GM15510 (cell line): ENCODE measurements around the gene CST5.

Experiments
- POLR2A ChIP-seq: IDR thresholded peaks from 3 replicates; pipeline ENCODE4 v1.6.1; 2011; ENCODE audit warnings: borderline replicate concordance; ENCODE audit not compliant: insufficient read length; ENCODE audit errors: extremely low read depth

CST5 gene

GRCh38 chr20:23879328-23879798, at the start of gene CST5:
Gene CST5, minus strand, starts transcription at chr20:23879748. Its CDS starts 72 bp downstream, at chr20:23879676.
- no peak for TF ChIP-seq POLR2A

GRCh38 chr20:23928788-23929187, 49.2 kb upstream of the CST5 start:
- TF ChIP-seq POLR2A, result no peak

GRCh38 chr20:23928353-23928752, 48.8 kb upstream of the CST5 start:
- TF ChIP-seq POLR2A, result no peak

GRCh38 chr20:23926944-23927872, 47.7 kb upstream of the CST5 start:
- TF ChIP-seq POLR2A, result no peak

- no peak for TF ChIP-seq POLR2A
Measured at GRCh38 chr20:23926526-23926880, 47.0 kb upstream of the CST5 start.

DNA sequence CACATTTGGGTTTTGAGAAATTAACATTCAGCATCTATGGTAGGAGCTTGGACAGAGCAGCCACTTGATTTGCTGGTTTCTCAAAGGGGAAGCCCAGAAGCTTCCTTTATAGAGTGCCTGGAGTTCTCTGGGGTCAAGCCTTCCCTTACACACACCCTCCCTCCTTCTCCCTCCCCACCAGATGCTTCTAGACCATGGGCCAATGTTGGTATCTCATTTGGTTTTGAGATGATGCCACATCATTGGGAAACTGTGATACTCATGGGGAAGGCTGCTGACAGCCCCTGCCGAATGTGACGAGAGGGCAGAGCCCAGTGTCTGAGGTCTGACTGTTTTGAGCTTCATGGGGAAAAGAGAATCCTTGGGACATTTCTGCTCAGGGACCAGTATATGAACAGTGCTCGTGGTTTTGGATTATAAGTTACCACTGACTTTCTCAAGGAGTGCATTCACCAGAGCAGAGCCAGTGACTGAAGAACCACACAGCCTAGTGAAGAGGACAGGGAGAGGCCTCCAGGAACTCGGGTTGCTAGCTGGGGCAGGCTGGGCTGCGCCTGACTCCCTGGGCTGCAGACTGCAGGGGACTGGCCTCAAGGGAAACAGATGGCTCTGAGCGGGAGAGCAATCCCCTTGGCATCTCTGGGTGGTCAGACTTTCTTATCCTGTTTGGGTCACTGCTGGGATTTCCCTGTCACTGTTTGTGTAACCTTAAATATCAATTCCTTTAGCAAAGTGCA, 46.4 kb upstream of the CST5 start:
- no peak for TF ChIP-seq POLR2A

GRCh38 chr20:23924751-23925150, 45.2 kb upstream of the CST5 start:
- no peak for TF ChIP-seq POLR2A

DNA sequence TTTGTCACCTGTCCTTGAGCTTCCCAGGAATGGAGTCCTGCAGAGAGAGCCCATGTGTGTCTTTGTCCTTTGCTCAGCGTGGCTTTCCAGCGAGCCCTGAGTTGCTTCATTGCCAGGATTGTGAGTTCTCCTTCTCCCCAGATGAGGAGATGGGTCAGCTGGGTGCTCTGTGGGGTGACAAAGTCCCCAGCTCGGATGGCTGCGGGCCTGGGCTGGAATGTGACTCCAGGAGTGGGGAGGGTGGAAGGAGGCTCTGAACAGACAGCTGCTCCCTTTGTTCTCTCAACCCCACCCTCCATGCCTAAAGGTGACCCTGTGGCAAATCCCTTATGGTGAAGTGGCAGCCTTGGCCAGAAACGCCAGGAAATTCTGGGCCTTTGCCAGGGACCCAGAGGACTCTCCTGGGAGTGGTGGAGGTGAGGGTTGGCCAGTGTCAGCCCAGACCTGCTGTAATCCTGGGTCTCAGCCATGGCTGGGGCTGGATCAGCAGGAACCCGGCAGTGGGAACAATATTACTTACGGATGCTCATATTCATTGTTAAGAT, 44.4 kb upstream of the CST5 start:
- TF ChIP-seq POLR2A, result no peak

GRCh38 chr20:23923311-23923710, 43.8 kb upstream of the CST5 start:
- no peak for TF ChIP-seq POLR2A

DNA sequence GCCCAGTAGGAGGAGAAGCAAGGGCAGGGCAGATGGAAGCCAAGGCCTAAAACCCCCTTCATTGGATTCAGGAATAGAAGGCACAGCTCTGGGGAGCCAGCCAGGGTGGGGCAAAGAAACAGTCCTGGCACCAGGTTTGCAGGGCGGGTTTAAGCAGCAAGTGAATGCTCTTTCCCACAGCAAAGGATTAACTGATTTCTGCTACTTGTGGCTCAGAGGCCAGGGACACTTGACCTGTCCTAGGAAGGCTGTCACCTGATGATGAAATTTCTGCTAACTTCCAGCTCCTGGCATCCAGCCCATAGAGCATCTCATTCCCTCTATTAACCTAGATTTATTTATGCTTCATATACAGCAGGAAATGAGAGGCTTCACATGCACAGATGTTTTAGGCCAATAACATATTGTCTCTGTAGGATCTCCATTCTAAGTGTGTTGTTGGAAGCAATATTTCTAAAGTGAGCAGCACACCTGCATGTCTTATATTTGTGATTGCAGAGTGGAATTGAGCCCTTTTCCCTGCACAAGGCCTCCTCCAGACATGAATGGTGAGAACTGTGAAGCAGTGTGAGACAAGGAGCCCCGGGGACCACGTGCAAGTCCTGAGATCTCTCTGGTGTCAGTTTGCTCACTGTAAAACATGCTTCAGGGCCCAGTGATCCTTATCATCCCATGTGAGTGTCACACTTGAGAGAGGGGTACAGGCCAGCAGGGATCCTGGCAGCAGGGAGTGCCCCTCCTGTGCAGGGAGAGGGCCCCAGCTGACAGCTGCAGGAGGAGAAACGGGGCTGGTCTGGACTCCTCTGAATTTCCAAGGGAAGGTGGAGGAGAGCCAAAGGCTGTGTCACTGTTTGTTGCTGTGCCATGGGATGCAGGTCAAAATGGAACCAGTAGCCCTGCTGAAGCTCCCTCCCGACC, 41.1 kb upstream of the CST5 start:
- TF ChIP-seq POLR2A, result no peak

DNA sequence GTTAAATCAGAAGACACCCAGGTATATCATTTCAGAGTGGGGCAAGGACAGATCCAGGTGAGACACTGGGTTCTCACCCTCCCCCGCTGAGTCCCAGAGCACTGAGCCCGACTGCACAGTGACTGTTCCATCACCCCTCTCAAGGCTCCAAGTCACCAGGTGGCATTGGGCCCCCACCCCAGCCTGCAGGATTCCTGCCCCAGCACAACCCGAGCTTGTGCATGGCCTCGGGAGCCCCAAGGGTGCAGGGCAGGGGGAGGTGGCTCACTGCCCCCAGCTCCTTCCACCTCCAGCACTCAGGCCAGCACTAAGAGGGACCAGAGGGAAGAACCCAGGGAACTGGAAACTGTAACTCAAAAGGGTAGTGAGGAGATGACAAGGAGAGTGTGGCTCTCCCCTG, 39.3 kb upstream of the CST5 start:
- TF ChIP-seq POLR2A, result no peak

DNA sequence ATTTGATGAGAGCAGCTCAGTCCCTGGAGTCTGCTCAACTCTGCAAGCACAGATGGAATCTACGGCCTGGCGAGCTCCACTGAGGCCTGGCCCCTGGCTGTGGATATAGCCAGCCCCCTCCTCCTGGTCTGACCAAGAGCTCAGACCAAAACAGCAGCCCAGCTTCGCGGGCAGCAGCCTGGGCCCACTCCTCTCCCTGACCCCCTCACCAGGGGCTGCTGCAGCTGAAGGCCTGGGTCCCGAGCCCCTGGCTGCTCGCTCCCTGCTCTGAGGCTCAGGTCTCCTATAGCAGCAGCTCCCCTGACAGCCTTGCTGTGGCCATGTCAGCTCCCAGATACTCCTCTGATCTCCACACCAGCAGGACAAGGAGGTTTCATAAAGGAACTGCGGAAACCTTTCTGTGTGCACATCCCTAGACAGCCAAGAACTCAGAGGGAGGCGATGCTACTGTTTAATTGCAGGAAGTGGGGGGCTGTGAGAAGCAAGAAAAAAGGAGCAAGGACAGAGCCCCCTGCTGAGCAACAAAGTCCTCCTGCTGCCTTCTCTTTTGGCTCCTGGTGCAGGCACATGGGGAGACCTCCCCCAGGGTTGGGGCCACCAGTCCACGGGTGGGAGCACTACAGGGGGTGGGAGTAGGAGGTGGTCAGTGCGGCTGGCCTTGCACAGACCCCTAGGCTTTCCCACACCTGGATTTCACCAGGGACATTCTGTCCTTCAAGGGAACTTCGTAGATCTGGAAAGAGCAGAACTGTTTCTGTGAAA, 38.7 kb upstream of the CST5 start:
- no peak for TF ChIP-seq POLR2A

DNA sequence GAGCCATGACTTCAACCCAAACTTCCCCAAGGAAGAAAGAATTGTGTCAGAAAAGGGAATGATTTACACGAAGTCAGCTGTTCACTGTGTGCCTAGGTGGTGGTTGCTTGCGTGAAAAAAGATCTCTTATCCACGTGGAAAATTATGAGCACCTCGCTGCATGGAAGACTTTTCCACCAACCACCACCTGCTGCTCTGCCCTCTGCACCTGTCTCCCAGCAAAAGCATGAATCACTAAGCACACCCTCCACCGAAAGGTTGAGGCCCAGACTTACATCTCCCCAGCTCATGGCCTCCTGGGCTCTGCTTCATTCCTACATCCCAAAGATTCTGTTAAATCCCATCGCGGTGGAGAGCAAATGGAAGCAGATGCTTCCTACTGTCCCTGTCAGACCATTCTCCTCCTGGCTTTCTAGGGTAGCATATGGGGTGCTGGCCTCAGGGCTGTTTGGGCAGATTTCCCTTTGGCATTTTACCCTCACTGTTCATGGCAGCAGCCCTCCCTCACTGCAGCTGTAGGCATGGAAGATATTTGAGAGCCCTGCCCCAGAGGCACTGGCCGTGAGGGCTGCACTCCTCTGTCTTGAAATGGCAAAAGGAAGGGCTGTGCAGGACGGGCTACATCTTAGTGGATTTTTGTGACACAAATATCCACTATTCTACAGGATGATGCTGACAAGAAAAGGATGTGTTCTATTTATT, 37.6 kb upstream of the CST5 start:
- TF ChIP-seq POLR2A, result no peak
